H1 (cell line): ENCODE data around the gene OTOGL. TPM values are rescaled to one million over a fixed set of nuclear protein-coding genes. Genes with fewer than 3 reads are reported as not detected.

Experiments used
- CBX8 ChIP-seq: fragments of 300-800, 300-1000 bp; sonication (generic); IDR thresholded peaks from 2 replicates; pipeline ENCODE4 v1.7.1; 2016; ENCODE audit warnings: low read depth, low read length, borderline replicate concordance
- CTBP2 ChIP-seq: IDR thresholded peaks from 2 replicates; pipeline ENCODE4 v1.7.0; 2011; ENCODE audit warnings: borderline replicate concordance, mild to moderate bottlenecking, moderate library complexity, mixed read lengths, low read length; ENCODE audit not compliant: insufficient read depth, insufficient read length
- EGR1 ChIP-seq: IDR thresholded peaks from 2 replicates; pipeline ENCODE4 v1.6.1; 2011; ENCODE audit warnings: low read depth, low read length, borderline replicate concordance
- RBBP5 ChIP-seq: IDR thresholded peaks from 2 replicates; pipeline ENCODE4 v1.7.1; 2012; ENCODE audit warnings: low read depth, mild to moderate bottlenecking, inconsistent platforms, low read length, moderate library complexity, borderline replicate concordance
- ZNF274 ChIP-seq: IDR thresholded peaks from 2 replicates; pipeline ENCODE4 v1.7.0; 2012; ENCODE audit warnings: low read length, borderline replicate concordance; ENCODE audit errors: extremely low read depth
- polyA plus RNA-seq, 7 experiments: library from polyadenylated mRNA; depleted of rRNA in 3 of 7; stranded (reverse) in 5 of 7; unstranded in 2 of 7; fragments of >200 nt in 5 of 7; fragments of 200-250 nt in 2 of 7; gene quantifications; 1 replicate in 5 of 7; 2 replicates in 1 of 7; 4 replicates in 1 of 7; pipeline versions ENCODE4 v1.2.1 to v1.2.3, GENCODE V29; 2011 to 2013; ENCODE audit warnings: missing spikeins in 2 of 7, mixed read lengths in 2 of 7
- total RNA-seq: library from RNA; stranded (reverse); fragmentation: NEBNext Ultra II Directional; extraction: Animal tissue kit (Norgen Biotek cat#: 25700); gene quantifications from 2 replicates; pipeline ENCODE4 v1.2.1, GENCODE V29; 2021
- TF ChIP-seq, protein P1 (sequence below): IDR thresholded peaks from 2 replicates; pipeline ENCODE4 v1.6.1; 2012; ENCODE audit warnings: inconsistent platforms

OTOGL gene
- total and polyA plus RNA-seq, 2 of the 8 experiments (the other 6 are each of a cell fraction or from before 2014, with no cell fraction given) = 0.12 to 0.17 TPM

DNA sequence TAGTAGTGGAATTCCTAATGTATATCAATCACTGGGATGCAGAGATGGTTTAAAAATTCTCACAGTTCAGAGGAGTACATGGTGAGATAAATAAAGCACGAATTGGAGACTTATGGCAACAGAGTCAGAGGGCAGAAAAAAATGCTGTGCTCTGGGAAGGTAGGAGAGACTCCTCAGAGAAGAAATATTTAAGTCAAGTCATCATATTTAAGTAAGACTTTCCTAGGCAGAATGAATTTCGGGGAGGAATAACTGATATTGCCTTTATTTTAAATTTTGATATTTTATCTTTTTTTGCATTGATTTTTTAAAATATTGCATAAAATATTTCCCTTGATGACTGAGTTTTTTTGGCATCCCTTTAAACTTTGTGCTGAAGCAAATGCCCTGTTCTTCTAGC lies 67.4 kb downstream of the OTOGL start (continued):
- no peak for TF ChIP-seq CBX8
- TF ChIP-seq RBBP5 = no peak
- no peak for TF ChIP-seq EGR1
- TF ChIP-seq CTBP2 = no peak
- TF ChIP-seq, protein P1, sequence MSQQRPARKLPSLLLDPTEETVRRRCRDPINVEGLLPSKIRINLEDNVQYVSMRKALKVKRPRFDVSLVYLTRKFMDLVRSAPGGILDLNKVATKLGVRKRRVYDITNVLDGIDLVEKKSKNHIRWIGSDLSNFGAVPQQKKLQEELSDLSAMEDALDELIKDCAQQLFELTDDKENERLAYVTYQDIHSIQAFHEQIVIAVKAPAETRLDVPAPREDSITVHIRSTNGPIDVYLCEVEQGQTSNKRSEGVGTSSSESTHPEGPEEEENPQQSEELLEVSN = no peak
- TF ChIP-seq ZNF274 = no peak
